ENCODE data around the gene RBM38.

RBM38 gene

DNA sequence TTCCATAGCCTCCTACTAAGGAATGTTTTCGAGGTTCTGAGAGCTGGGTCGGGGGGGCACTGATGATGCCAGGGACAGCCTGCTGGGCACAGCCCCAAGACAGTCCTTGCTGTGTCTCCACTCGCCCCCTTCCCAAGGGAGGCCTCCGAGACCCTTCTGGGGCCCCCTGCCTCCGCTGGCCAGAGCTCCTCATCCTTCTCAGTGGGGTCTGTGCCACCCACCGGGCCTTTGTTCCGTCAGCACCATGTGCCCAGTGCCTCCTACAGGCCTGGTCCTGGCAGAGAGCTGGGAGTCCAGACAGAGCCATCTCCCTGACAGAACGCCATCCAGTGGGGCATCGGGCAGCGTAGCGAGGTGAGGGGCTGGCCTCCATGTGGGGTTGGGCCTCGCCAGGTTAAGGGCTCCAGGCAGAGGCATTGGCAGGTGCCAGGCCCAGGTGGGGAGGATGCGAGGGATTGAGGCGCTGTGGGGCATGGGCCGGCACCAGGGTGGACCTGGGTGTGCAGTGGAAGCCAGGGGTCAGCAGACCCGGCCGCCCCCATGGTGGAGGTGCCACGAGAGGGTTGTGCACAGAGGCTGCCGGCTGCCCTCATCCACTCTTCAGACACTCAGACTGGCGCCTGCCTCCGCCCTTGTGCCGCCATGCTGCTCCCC is 13.3 kb downstream of the RBM38 start:
- peaks cover 91% of the 10 kb centered on the region; the same call in 1 of the 2 replicates for H3K36me3 ChIP-seq (ENCODE audit: insufficient read depth, low read length)
- H3K9ac ChIP-seq (ENCODE audit: low read depth, low read length, poor library complexity, severe bottlenecking) = no peak overlapping the region
- H3K4me3 ChIP-seq (ENCODE audit: low read length, poor library complexity, severe bottlenecking) = no peak overlapping the region
- TF ChIP-seq EZH2phosphoT487 (IDR thresholded peaks at IDR 0.05; ENCODE audit: borderline replicate concordance) = no peak
- TF ChIP-seq, protein P1, sequence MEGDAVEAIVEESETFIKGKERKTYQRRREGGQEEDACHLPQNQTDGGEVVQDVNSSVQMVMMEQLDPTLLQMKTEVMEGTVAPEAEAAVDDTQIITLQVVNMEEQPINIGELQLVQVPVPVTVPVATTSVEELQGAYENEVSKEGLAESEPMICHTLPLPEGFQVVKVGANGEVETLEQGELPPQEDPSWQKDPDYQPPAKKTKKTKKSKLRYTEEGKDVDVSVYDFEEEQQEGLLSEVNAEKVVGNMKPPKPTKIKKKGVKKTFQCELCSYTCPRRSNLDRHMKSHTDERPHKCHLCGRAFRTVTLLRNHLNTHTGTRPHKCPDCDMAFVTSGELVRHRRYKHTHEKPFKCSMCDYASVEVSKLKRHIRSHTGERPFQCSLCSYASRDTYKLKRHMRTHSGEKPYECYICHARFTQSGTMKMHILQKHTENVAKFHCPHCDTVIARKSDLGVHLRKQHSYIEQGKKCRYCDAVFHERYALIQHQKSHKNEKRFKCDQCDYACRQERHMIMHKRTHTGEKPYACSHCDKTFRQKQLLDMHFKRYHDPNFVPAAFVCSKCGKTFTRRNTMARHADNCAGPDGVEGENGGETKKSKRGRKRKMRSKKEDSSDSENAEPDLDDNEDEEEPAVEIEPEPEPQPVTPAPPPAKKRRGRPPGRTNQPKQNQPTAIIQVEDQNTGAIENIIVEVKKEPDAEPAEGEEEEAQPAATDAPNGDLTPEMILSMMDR (conservative IDR thresholded peaks at IDR 0.05; ENCODE audit: low read length) = no peak
- H3K27me3 ChIP-seq (ENCODE audit: insufficient read depth, low read length, poor library complexity, severe bottlenecking) = no peaks in the 10 kb centered on the region
- no peaks in the 10 kb centered on the region for H3F3A ChIP-seq (ENCODE audit: low read depth)
- no peaks in the 10 kb centered on the region for H3K9me3 ChIP-seq (ENCODE audit: insufficient read depth, low read depth, low read length)
- H3K4me1 ChIP-seq (ENCODE audit: insufficient read depth, low read length, poor library complexity, severe bottlenecking) = peaks cover 8% of the 10 kb centered on the region
- H3K9me2 ChIP-seq (replicated peaks; ENCODE audit: low read depth, low read length) = no peaks in the 10 kb centered on the region
- H3K4me2 ChIP-seq (ENCODE audit: low read depth, low read length, poor library complexity, severe bottlenecking) = no peak overlapping the region
- no peak overlapping the region for H2AFZ ChIP-seq (ENCODE audit: low read length)
- peaks cover 70% of the 10 kb centered on the region for H3K79me2 ChIP-seq (ENCODE audit: insufficient read depth, low read length)
- peaks cover 58% of the 10 kb centered on the region for H4K20me1 ChIP-seq (ENCODE audit: insufficient read depth, low read length, poor library complexity, severe bottlenecking)

DNA sequence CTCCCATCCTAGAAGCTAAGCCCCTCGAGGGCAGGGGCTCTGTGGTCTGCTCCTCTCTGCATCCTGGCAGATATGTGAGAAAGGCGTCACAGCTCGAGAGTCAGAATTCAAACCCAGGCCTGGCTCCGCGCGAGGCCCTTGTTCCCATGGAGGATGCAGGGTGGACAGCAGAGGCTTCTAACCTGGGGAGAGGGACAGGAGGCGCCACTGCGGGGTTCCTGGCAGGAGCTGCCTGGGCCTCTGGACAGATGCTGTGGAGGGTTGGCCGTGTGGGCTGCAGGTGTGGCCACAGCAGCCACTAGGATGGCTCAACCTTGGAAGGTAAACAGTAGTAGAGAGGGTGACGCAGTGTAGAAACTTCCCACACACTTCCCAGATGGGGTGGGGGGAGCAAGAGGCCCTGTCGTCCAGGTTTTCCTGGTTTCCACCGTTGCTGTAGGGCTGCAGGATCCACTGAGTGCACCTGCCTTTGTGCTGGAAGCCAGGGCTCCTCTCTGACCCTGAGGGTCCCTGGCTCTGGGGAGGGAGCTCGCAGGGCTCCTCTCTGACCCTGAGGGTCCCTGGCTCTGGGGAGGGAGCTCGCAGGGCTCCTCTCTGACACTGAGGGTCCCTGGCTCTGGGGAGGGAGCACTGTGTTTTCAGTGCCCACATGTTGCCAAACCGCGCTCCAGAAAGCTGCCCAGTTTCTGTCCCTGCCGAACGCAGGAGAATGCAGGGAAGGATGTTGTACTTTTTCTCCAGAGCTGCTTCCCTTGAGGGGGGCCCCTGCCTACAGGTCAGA is 14.2 kb downstream of the RBM38 start:
- Histone ChIP-seq H3K27me3 (ENCODE audit: insufficient read depth, low read length, poor library complexity, severe bottlenecking) (no peaks in the 10 kb centered on the region), H3K4me2 (ENCODE audit: low read depth, low read length, poor library complexity, severe bottlenecking) (no peak overlapping the region), H3F3A (ENCODE audit: low read depth) (no peaks in the 10 kb centered on the region), H3K36me3 (ENCODE audit: insufficient read depth, low read length) (peaks cover 91% of the 10 kb centered on the region; the same call in 1 of the 2 replicates), H4K20me1 (ENCODE audit: insufficient read depth, low read length, poor library complexity, severe bottlenecking) (peaks cover 49% of the 10 kb centered on the region), H3K9me2 (replicated peaks; ENCODE audit: low read depth, low read length) (no peaks in the 10 kb centered on the region), H3K4me1 (ENCODE audit: insufficient read depth, low read length, poor library complexity, severe bottlenecking) (peaks cover 4% of the 10 kb centered on the region), H3K9ac (ENCODE audit: low read depth, low read length, poor library complexity, severe bottlenecking) (no peak overlapping the region), H3K9me3 (ENCODE audit: insufficient read depth, low read depth, low read length) (no peaks in the 10 kb centered on the region), H3K4me3 (ENCODE audit: low read length, poor library complexity, severe bottlenecking) (no peak overlapping the region), H3K79me2 (ENCODE audit: insufficient read depth, low read length) (peaks cover 61% of the 10 kb centered on the region), H2AFZ (ENCODE audit: low read length) (no peak overlapping the region)
- no peak for TF ChIP-seq EZH2phosphoT487 (IDR thresholded peaks at IDR 0.05; ENCODE audit: borderline replicate concordance)
- TF ChIP-seq, protein P1 (conservative IDR thresholded peaks at IDR 0.05; ENCODE audit: low read length) = no peak

DNA sequence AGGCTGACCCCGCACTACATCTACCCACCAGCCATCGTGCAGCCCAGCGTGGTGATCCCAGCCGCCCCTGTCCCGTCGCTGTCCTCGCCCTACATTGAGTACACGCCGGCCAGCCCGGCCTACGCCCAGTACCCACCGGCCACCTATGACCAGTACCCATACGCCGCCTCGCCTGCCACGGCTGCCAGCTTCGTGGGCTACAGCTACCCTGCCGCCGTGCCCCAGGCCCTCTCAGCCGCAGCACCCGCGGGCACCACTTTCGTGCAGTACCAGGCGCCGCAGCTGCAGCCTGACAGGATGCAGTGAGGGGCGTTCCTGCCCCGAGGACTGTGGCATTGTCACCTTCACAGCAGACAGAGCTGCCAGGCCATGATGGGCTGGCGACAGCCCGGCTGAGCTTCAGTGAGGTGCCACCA is 16.4 kb downstream of the RBM38 start:
- Histone ChIP-seq H3K9me2 (replicated peaks; ENCODE audit: low read depth, low read length) (no peaks in the 10 kb centered on the region), H3K9ac (ENCODE audit: low read depth, low read length, poor library complexity, severe bottlenecking) (no peak overlapping the region), H4K20me1 (ENCODE audit: insufficient read depth, low read length, poor library complexity, severe bottlenecking) (peaks cover 34% of the 10 kb centered on the region), H3K27me3 (ENCODE audit: insufficient read depth, low read length, poor library complexity, severe bottlenecking) (no peaks in the 10 kb centered on the region), H3K36me3 (ENCODE audit: insufficient read depth, low read length) (peaks cover 80% of the 10 kb centered on the region; the same call in 1 of the 2 replicates), H3K4me2 (ENCODE audit: low read depth, low read length, poor library complexity, severe bottlenecking) (no peak overlapping the region), H2AFZ (ENCODE audit: low read length) (no peak overlapping the region), H3K4me1 (ENCODE audit: insufficient read depth, low read length, poor library complexity, severe bottlenecking) (no peaks in the 10 kb centered on the region), H3K4me3 (ENCODE audit: low read length, poor library complexity, severe bottlenecking) (no peak overlapping the region), H3K9me3 (ENCODE audit: insufficient read depth, low read depth, low read length) (no peaks in the 10 kb centered on the region), H3F3A (ENCODE audit: low read depth) (no peaks in the 10 kb centered on the region), H3K79me2 (ENCODE audit: insufficient read depth, low read length) (peaks cover 40% of the 10 kb centered on the region)
- no peak for TF ChIP-seq EZH2phosphoT487 (IDR thresholded peaks at IDR 0.05; ENCODE audit: borderline replicate concordance)
- TF ChIP-seq, protein P1 (conservative IDR thresholded peaks at IDR 0.05; ENCODE audit: low read length) = no peak
